Colonic mucosa (tissue), 4 donors: ENCODE measurements around the gene ROBO1. TPM values are rescaled to one million over a fixed set of nuclear protein-coding genes. Genes with fewer than 3 reads are reported as not detected.

Experiments used
- DNase-seq: peaks from one replicate; pipeline ENCODE4 v3.0.0-alpha.2; 2020
- H3K27ac ChIP-seq: fragments of 200-600 bp; one replicate; pipeline ENCODE4 v1.8.0; 2021
- H3K27me3 ChIP-seq: fragments of 200-600 bp; one replicate; pipeline ENCODE4 v1.8.0; 2021
- H3K36me3 ChIP-seq: fragments of 200-600 bp; one replicate; pipeline ENCODE4 v1.8.0; 2021
- H3K4me1 ChIP-seq: fragments of 200-600 bp; one replicate; pipeline ENCODE4 v1.8.0; 2021; ENCODE audit warnings: mild to moderate bottlenecking
- H3K4me3 ChIP-seq: fragments of 200-600 bp; one replicate; pipeline ENCODE4 v1.8.0; 2021
- H3K9ac ChIP-seq, 2 donors: one replicate each; pipeline ENCODE4 v1.7.0; 2013; ENCODE audit warnings: control low read depth in 2 of 2, low read depth in 2 of 2, low read length in 2 of 2
- H3K9me3 ChIP-seq: fragments of 200-600 bp; one replicate; pipeline ENCODE4 v1.8.0; 2021
- intact Hi-C: fragments of 100-400 bp; cut with DNase I; formaldehyde crosslinking; loops from one replicate; pipeline ENCODE4 v1.14.1; 2022
- total RNA-seq, 2 donors: library from RNA; stranded (reverse); fragmentation: NEBNext Ultra II Directional in 1 of 2; extraction: Animal tissue kit (Norgen Biotek cat#: 25700) in 1 of 2; gene quantifications; one replicate each; pipeline ENCODE4 v1.2.1, GENCODE V29; 2021
- TF ChIP-seq, protein P1 (sequence below): fragments of 200-600 bp; IDR thresholded peaks from one replicate; pipeline ENCODE4 v1.8.0; 2022; ENCODE audit warnings: antibody characterized with exemption, mild to moderate bottlenecking
- donor health status: healthy.
- donor health status: DM: no; HTN: no; CAD: no.
- donor health status: DM: no; HTN: no; CAD: no.

The ROBO1 gene
- total RNA-seq, 2 donors from 2014 or later: 8.1 to 9.4 TPM

DNA sequence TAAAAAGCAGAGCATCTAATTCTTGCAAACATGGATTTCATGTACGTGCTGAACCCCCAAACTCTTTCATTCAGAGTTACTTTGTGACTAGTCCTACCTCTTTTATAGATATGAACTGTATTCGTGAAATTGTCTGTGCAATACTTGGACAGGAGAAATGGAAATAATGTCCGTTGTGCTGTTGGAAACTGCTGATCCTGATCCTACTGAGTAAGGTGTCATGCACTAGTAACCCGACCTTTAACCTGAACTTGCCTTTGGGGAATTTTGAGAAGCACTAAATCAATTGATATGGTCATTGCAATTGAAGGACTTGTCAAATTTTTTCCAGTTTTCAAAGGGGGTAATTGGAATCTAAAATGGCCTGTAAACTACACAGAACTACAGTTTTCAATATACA lies 856.4 kb downstream of the ROBO1 start:
- no peaks in the 10 kb centered on the region for H3K36me3 ChIP-seq
- TF ChIP-seq, protein P1, sequence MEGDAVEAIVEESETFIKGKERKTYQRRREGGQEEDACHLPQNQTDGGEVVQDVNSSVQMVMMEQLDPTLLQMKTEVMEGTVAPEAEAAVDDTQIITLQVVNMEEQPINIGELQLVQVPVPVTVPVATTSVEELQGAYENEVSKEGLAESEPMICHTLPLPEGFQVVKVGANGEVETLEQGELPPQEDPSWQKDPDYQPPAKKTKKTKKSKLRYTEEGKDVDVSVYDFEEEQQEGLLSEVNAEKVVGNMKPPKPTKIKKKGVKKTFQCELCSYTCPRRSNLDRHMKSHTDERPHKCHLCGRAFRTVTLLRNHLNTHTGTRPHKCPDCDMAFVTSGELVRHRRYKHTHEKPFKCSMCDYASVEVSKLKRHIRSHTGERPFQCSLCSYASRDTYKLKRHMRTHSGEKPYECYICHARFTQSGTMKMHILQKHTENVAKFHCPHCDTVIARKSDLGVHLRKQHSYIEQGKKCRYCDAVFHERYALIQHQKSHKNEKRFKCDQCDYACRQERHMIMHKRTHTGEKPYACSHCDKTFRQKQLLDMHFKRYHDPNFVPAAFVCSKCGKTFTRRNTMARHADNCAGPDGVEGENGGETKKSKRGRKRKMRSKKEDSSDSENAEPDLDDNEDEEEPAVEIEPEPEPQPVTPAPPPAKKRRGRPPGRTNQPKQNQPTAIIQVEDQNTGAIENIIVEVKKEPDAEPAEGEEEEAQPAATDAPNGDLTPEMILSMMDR: no peak
- H3K27me3 ChIP-seq: no peaks in the 10 kb centered on the region
- DNase-seq: no peak
- H3K9me3 ChIP-seq: no peaks in the 10 kb centered on the region
- no peak overlapping the region for H3K4me3 ChIP-seq
- intact Hi-C loops: no loop called here
- H3K4me1 ChIP-seq: no peaks in the 10 kb centered on the region
- H3K9ac ChIP-seq: no peak overlapping the region
- no peak overlapping the region for H3K27ac ChIP-seq

DNA sequence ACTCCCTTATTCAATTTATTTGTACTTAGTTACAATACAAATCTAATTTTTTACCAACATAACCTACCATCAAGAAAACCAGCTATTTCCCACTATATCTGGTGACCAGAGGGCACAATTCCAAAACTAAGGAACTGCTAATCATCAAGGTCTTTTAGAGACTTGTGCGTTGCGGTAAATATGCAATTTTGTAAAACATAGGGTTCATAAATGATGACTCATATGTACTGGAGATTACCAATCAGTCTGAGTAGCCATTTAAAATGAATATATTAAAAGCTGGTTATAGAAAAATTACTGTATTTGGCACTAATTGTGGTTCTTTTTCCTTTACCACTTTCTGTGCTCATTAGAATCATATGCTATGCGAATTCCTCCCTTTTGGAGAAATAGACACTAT lies 859.6 kb downstream of the ROBO1 start:
- TF ChIP-seq, protein P1: no peak
- Histone ChIP-seq H3K4me1 (no peaks in the 10 kb centered on the region), H3K27ac (no peak overlapping the region), H3K27me3 (no peaks in the 10 kb centered on the region), H3K9ac (no peak overlapping the region), H3K9me3 (no peaks in the 10 kb centered on the region), H3K36me3 (no peaks in the 10 kb centered on the region), H3K4me3 (no peak overlapping the region)
- no peak for DNase-seq
- intact Hi-C loops: no loop called here

DNA sequence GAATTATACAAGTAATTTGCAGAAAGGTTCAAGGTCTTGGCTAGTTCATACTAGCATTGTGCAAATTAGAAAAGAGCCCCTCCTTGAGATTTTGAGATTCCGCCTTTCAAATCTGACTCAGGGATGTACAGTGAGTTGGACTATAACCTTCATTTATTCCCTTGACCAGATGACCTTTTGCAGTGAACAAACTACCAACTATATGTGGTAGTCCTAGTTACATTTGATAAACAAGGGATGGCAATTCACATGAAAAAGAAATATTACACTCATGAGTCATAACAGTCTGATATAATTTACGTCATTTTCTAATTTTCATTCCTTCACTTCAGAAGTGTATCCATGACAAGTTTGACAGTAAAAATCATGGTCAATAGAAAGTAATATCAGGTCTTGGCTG lies 860.4 kb downstream of the ROBO1 start:
- intact Hi-C loops: no loop called here
- H3K27ac ChIP-seq: no peak overlapping the region
- no peak overlapping the region for H3K9ac ChIP-seq
- H3K4me1 ChIP-seq: no peaks in the 10 kb centered on the region
- no peaks in the 10 kb centered on the region for H3K27me3 ChIP-seq
- no peaks in the 10 kb centered on the region for H3K9me3 ChIP-seq
- DNase-seq: no peak
- no peaks in the 10 kb centered on the region for H3K36me3 ChIP-seq
- H3K4me3 ChIP-seq: no peak overlapping the region
- TF ChIP-seq, protein P1: no peak

DNA sequence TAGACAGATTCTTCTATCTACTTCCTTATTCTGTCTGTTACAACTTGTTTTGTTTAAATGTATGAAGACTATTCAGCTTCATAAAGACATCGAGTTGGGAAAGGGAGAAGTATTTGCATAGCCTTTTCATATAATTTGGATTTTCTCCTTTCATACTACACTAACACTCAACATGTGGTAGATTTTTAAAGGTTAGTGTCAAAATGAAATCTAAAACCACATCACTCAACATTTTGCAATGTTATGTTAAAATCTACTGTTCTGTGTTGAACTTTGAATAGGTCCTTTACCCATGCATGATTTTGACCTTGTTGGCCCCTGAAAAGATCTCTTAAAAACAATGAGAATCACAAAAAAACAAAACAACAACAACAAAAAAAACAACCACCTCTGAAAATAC lies 860.9 kb downstream of the ROBO1 start:
- intact Hi-C loops: no loop called here
- no peak overlapping the region for H3K4me3 ChIP-seq

DNA sequence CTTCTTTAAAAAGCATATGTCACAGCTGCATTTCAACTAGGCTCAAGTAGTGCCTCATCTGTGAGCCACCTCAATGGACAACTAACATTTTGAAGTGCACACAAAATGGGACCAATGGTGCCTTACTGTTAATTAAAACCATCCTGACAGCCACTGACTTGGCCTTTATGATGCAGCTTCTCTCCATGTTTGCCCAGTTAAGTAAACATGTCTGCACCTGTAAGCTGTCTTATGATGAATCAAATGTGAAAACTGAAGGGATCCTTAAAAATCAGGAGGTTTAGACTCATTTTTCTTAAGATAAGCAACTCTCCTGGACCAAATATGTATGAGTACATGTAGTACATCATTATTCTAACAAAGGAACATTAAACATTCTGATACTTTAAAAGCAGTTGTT lies 861.6 kb downstream of the ROBO1 start:
- H3K27ac ChIP-seq: no peak overlapping the region
- H3K27me3 ChIP-seq: no peaks in the 10 kb centered on the region
- no peaks in the 10 kb centered on the region for H3K9me3 ChIP-seq
- H3K4me1 ChIP-seq: no peaks in the 10 kb centered on the region
- no peak overlapping the region for H3K4me3 ChIP-seq
- no peak for DNase-seq
- H3K9ac ChIP-seq: no peak overlapping the region
- TF ChIP-seq, protein P1: no peak
- intact Hi-C loops: no loop called here
- no peaks in the 10 kb centered on the region for H3K36me3 ChIP-seq

More for the DNA sequence above, 860.9 kb downstream of the ROBO1 start:
- Histone ChIP-seq H3K36me3 (no peaks in the 10 kb centered on the region), H3K4me1 (no peaks in the 10 kb centered on the region), H3K27me3 (no peaks in the 10 kb centered on the region), H3K9me3 (no peaks in the 10 kb centered on the region), H3K9ac (no peak overlapping the region), H3K27ac (no peak overlapping the region)
- DNase-seq: no peak
- TF ChIP-seq, protein P1: no peak

DNA sequence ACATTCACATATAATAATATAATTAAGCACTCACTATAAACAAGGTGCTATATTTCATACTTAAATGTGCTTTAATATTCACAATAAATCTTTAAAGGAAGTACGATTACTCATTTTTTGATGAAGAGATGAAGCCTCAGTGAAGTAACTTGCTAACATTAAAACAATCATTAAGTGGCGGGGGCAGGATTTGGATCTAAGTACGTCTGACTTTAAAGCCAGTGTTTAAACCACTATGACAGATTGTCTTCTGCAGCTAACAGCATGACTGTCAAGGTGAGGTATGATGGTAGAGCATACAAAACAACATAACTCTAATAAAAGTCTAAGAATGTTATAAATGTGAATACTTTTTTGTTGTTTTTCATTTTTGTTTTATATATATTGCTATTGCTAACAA lies 862.1 kb downstream of the ROBO1 start:
- no peaks in the 10 kb centered on the region for H3K9me3 ChIP-seq
- H3K27ac ChIP-seq: no peak overlapping the region
- no peak overlapping the region for H3K9ac ChIP-seq
- H3K4me1 ChIP-seq: no peaks in the 10 kb centered on the region
- no peak for DNase-seq
- no peaks in the 10 kb centered on the region for H3K36me3 ChIP-seq
- H3K27me3 ChIP-seq: no peaks in the 10 kb centered on the region
- TF ChIP-seq, protein P1: no peak
- no peak overlapping the region for H3K4me3 ChIP-seq
- intact Hi-C loops: no loop called here
